ENCODE data around the gene CDH16. TPM values are rescaled to one million over a fixed set of nuclear protein-coding genes. Genes with fewer than 3 reads are reported as not detected.

Gene CDH16
- total and polyA plus RNA-seq, 2 donors: not detected

GRCh38 chr16:66895689-66895979, 23.1 kb downstream of the CDH16 start:
- Histone ChIP-seq H3K4me3 (ENCODE audit: low read depth, low read length) (no peak overlapping the region), H3K4me1 (ENCODE audit: insufficient read depth) (peaks cover 2% of the 10 kb centered on the region), H3K27ac (ENCODE audit: low read depth) (no peak overlapping the region), H3K36me3 (ENCODE audit: insufficient read depth) (no peaks in the 10 kb centered on the region)
- no peak for DNase-seq (ENCODE audit: extremely low spot score)
- 83% methylated on average over 5 of the region's 5 CpGs for WGBS

GRCh38 chr16:66894948-66895688, 23.6 kb downstream of the CDH16 start:
- Histone ChIP-seq H3K4me3 (ENCODE audit: low read depth, low read length) (no peak overlapping the region), H3K4me1 (ENCODE audit: insufficient read depth) (peaks cover 2% of the 10 kb centered on the region), H3K36me3 (ENCODE audit: insufficient read depth) (no peaks in the 10 kb centered on the region), H3K27ac (ENCODE audit: low read depth) (no peak overlapping the region)
- WGBS: 36% methylated on average over 11 of the region's 11 CpGs
- DNase-seq (ENCODE audit: extremely low spot score): no peak

GRCh38 chr16:66894055-66894454, 24.6 kb downstream of the CDH16 start:
- DNase-seq (ENCODE audit: extremely low spot score): no peak
- WGBS: 66% methylated on average over 2 of the region's 2 CpGs
- Histone ChIP-seq H3K4me3 (ENCODE audit: low read depth, low read length) (no peak overlapping the region), H3K4me1 (ENCODE audit: insufficient read depth) (no peaks in the 10 kb centered on the region), H3K36me3 (ENCODE audit: insufficient read depth) (no peaks in the 10 kb centered on the region), H3K27ac (ENCODE audit: low read depth) (no peak overlapping the region)

- Histone ChIP-seq H3K27ac (ENCODE audit: low read depth) (no peak overlapping the region), H3K4me1 (ENCODE audit: insufficient read depth) (no peaks in the 10 kb centered on the region), H3K36me3 (ENCODE audit: insufficient read depth) (no peaks in the 10 kb centered on the region), H3K4me3 (ENCODE audit: low read depth, low read length) (no peak overlapping the region)
- DNase-seq (ENCODE audit: extremely low spot score): no peak
- WGBS: 91% methylated on average over 6 of the region's 6 CpGs
Measured at GRCh38 chr16:66891797-66892196, 26.9 kb downstream of the CDH16 start.

GRCh38 chr16:66891360-66891759, 27.3 kb downstream of the CDH16 start:
- Histone ChIP-seq H3K4me1 (ENCODE audit: insufficient read depth) (no peaks in the 10 kb centered on the region), H3K36me3 (ENCODE audit: insufficient read depth) (no peaks in the 10 kb centered on the region), H3K4me3 (ENCODE audit: low read depth, low read length) (no peak overlapping the region), H3K27ac (ENCODE audit: low read depth) (no peak overlapping the region)
- WGBS: 92% methylated on average over 4 of the region's 4 CpGs
- DNase-seq (ENCODE audit: extremely low spot score): no peak

- WGBS: 88% methylated on average over 2 of the region's 2 CpGs
- DNase-seq (ENCODE audit: extremely low spot score): no peak
- H3K27ac ChIP-seq (ENCODE audit: low read depth): no peak overlapping the region
- H3K36me3 ChIP-seq (ENCODE audit: insufficient read depth): no peaks in the 10 kb centered on the region
- no peaks in the 10 kb centered on the region for H3K4me1 ChIP-seq (ENCODE audit: insufficient read depth)
- H3K4me3 ChIP-seq (ENCODE audit: low read depth, low read length): no peak overlapping the region
Measured at GRCh38 chr16:66890799-66891198, 27.9 kb downstream of the CDH16 start.

GRCh38 chr16:66889622-66890021, 29.1 kb downstream of the CDH16 start:
- Histone ChIP-seq H3K36me3 (ENCODE audit: insufficient read depth) (no peaks in the 10 kb centered on the region), H3K27ac (ENCODE audit: low read depth) (no peak overlapping the region), H3K4me1 (ENCODE audit: insufficient read depth) (no peaks in the 10 kb centered on the region), H3K4me3 (ENCODE audit: low read depth, low read length) (no peak overlapping the region)
- DNase-seq (ENCODE audit: extremely low spot score): no peak
- WGBS: 61% methylated on average over 4 of the region's 4 CpGs

GRCh38 chr16:66888647-66889615, 29.8 kb downstream of the CDH16 start:
- 91% methylated on average over 6 of the region's 6 CpGs for WGBS
- Histone ChIP-seq H3K4me3 (ENCODE audit: low read depth, low read length) (no peak overlapping the region), H3K36me3 (ENCODE audit: insufficient read depth) (no peaks in the 10 kb centered on the region), H3K4me1 (ENCODE audit: insufficient read depth) (no peaks in the 10 kb centered on the region), H3K27ac (ENCODE audit: low read depth) (no peak overlapping the region)
- no peak for DNase-seq (ENCODE audit: extremely low spot score)

GRCh38 chr16:66886914-66887313, 31.8 kb downstream of the CDH16 start:
- no peak for DNase-seq (ENCODE audit: extremely low spot score)
- H3K4me1 ChIP-seq (ENCODE audit: insufficient read depth): no peaks in the 10 kb centered on the region
- H3K36me3 ChIP-seq (ENCODE audit: insufficient read depth): no peaks in the 10 kb centered on the region
- 67% methylated on average over 3 of the region's 3 CpGs for WGBS
- H3K27ac ChIP-seq (ENCODE audit: low read depth): no peak overlapping the region
- no peak overlapping the region for H3K4me3 ChIP-seq (ENCODE audit: low read depth, low read length)

GRCh38 chr16:66886321-66886720, 32.4 kb downstream of the CDH16 start:
- Histone ChIP-seq H3K36me3 (ENCODE audit: insufficient read depth) (no peaks in the 10 kb centered on the region), H3K4me3 (ENCODE audit: low read depth, low read length) (no peak overlapping the region), H3K4me1 (ENCODE audit: insufficient read depth) (no peaks in the 10 kb centered on the region), H3K27ac (ENCODE audit: low read depth) (no peak overlapping the region)
- no peak for DNase-seq (ENCODE audit: extremely low spot score)
- 36% methylated on average over 2 of the region's 2 CpGs for WGBS

- WGBS: 91% methylated on average over 12 of the region's 12 CpGs
- DNase-seq (ENCODE audit: extremely low spot score): no peak
- Histone ChIP-seq H3K27ac (ENCODE audit: low read depth) (no peak overlapping the region), H3K4me1 (ENCODE audit: insufficient read depth) (no peaks in the 10 kb centered on the region), H3K36me3 (ENCODE audit: insufficient read depth) (no peaks in the 10 kb centered on the region), H3K4me3 (ENCODE audit: low read depth, low read length) (no peak overlapping the region)
Measured at GRCh38 chr16:66885491-66885890, 33.2 kb downstream of the CDH16 start.

GRCh38 chr16:66882702-66883101, 36.0 kb downstream of the CDH16 start:
- no peak overlapping the region for H3K27ac ChIP-seq (ENCODE audit: low read depth)
- no peak overlapping the region for H3K4me3 ChIP-seq (ENCODE audit: low read depth, low read length)
- H3K4me1 ChIP-seq (ENCODE audit: insufficient read depth): no peaks in the 10 kb centered on the region
- DNase-seq (ENCODE audit: extremely low spot score): no peak
- no peaks in the 10 kb centered on the region for H3K36me3 ChIP-seq (ENCODE audit: insufficient read depth)
- WGBS: over 99% methylated on average over 3 of the region's 3 CpGs

GRCh38 chr16:66881964-66882508, 36.6 kb downstream of the CDH16 start:
- Histone ChIP-seq H3K27ac (ENCODE audit: low read depth) (no peak overlapping the region), H3K36me3 (ENCODE audit: insufficient read depth) (no peaks in the 10 kb centered on the region), H3K4me1 (ENCODE audit: insufficient read depth) (no peaks in the 10 kb centered on the region), H3K4me3 (ENCODE audit: low read depth, low read length) (no peak overlapping the region)
- DNase-seq (ENCODE audit: extremely low spot score): no peak
- WGBS: 91% methylated on average over 8 of the region's 8 CpGs

GRCh38 chr16:66881560-66881959, 37.1 kb downstream of the CDH16 start:
- H3K36me3 ChIP-seq (ENCODE audit: insufficient read depth): no peaks in the 10 kb centered on the region
- no peak for DNase-seq (ENCODE audit: extremely low spot score)
- H3K4me1 ChIP-seq (ENCODE audit: insufficient read depth): no peaks in the 10 kb centered on the region
- H3K27ac ChIP-seq (ENCODE audit: low read depth): no peak overlapping the region
- 83% methylated on average over 2 of the region's 2 CpGs for WGBS
- no peak overlapping the region for H3K4me3 ChIP-seq (ENCODE audit: low read depth, low read length)

Measured in urinary bladder (tissue), 4 donors.